GM18907 (cell line): ENCODE measurements around the gene NRXN3.
"Not testable (repeated sequence)": the region's sequence is repeated elsewhere in the genome, so short reads cannot be mapped to it uniquely, and the experiment has no call there.

Source experiments
- ATAC-seq: cut with Tn5 transposase; IDR thresholded peaks from one replicate; pipeline ENCODE4 v1.9.1; 2021; ENCODE audit warnings: mild to moderate bottlenecking, moderate library complexity; ENCODE audit not compliant: unreplicated experiment

NRXN3 gene

GRCh38 chr14:79732911-79733655 is 1562.9 kb downstream of the NRXN3 start:
- no peak for ATAC-seq

- ATAC-seq: no peak
These were observed 1564.0 kb downstream of the NRXN3 start for GRCh38 chr14:79734151-79734550.

DNA sequence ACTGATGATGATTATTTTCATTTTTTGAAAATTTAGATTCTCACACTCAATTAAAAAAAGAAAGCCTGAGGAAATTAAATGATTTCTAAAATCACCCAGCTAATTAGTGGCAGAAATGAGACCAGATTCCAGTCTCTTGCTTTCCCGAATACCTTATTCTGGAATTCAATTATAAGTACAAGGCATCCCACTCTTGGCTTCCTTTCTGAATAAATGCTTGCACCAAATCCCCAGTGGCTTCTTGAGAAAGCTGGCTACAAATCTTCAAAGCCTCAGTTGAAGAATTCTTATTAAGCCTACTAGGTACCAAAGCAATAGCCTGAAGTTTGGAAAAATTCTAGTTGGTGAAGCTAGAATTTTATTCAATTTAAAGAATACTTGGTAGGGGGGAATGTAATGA is 1564.5 kb downstream of the NRXN3 start:
- ATAC-seq: no peak

DNA sequence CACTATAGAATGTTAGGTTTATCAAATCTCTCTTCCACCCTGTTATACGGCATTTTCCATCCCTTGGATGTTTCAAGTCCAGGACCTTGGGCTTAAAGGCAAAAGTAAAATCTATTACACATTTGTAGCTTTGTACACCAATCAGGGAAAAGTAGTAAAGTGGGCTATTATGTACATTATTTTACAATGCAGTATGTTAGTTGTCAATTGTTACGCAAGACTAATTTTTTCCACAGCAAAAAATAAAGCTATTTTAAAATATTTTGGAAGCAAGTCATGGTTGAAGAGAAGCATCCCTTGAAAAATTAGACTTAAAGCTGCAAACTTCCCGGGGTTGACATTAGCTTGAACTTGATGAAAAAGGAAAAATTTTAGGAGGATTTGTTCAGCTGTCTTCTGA is 1564.9 kb downstream of the NRXN3 start:
- ATAC-seq: no peak

GRCh38 chr14:79740066-79740601 is 1570.0 kb downstream of the NRXN3 start:
- ATAC-seq: no peak

GRCh38 chr14:79742142-79742541 is 1572.0 kb downstream of the NRXN3 start:
- ATAC-seq: no peak

DNA sequence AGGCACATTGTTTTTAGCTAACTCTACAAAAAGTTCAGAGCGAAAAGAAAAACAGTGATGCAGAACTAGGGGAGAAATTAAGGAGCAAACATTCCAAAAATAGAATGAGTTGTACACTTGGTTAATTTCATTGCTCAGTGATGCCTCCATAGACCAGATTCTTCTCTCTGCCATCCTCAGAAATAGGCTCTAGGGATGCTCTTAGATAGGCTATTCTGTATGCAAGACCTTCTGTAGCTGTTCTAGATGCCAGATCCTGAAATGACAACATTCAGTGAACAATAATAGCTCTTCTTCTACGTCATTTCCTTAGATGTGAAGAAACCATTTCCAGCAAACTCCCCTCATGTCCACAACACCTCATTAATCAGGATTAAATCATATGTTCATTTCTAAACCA is 1574.9 kb downstream of the NRXN3 start:
- ATAC-seq: no peak

DNA sequence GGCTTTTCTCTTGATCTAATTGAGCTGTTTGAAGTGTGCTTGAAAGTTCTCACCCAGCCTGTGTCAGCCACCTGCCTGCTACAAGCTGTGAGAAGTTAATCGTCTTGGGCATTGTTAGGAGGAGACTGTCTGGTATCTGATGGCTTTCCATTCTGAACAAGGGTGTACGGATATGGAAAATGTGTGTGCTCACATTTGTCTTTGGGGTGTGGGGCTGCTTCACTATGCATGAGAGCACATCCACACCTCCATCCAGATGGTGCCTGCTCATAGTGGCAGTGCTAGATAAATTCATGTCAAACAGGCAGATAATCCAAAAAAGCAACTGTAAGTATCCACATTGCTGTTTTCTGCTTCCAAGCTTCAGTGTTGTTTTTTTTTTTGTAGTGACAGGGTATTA is 1578.9 kb downstream of the NRXN3 start:
- no peak for ATAC-seq

DNA sequence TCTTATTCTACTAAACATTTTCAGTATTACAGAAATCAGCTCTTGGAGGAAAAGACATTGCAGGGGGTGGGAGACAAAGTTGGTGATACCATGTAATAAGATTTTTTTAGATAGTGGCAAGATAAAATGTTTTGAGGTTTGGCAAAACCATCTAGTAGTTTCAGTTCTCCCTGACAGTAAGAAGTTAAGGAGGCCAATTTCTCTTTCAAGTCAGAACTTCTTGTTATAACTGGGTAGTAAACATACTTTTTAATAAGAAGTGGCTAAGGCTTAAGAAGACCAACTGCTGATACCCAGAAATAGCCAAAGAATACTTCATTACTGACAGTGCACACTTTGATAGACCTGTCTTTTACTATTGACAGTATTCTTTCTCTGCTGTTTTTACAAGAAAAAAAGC is 1588.8 kb downstream of the NRXN3 start:
- ATAC-seq: no peak

DNA sequence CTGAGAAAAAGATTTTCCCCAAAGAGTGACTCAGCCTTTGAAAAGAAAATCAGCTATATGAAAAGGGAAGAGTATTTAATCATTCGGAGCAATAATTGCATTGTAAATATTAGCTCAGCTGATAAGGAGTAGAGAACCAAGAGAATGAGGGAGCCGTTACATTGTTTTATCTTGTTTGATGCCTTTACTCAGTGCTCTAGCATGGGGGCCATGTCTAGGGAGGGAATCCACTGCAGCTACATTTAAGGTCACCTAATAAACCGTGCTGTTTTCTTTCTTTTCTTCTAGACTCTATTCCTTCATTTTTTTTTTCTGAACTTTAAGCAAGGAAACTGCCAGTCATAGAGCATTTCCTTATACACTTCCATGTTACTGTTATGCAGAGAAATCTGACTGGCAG is 1594.2 kb downstream of the NRXN3 start:
- no peak for ATAC-seq

GRCh38 chr14:79766511-79766910 is 1596.3 kb downstream of the NRXN3 start:
- ATAC-seq: no peak

DNA sequence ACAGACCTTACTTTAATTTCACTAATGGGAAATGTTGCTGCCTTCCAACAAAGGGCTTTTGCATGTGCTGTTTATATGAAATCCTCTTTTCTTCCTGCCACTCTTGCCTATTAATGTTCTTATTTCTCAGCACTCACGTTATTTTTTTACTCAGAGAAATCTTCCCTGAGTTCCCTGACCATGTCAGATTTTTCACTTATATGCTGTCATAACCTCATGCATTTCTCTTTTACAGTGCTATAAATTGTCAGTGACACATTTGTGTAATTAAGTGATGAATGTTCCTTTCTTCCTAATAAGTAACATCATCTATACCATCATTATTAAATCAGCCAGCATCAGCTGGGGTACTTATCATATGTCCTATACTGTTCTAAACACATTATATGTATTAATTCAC is 1597.1 kb downstream of the NRXN3 start:
- ATAC-seq: no peak

DNA sequence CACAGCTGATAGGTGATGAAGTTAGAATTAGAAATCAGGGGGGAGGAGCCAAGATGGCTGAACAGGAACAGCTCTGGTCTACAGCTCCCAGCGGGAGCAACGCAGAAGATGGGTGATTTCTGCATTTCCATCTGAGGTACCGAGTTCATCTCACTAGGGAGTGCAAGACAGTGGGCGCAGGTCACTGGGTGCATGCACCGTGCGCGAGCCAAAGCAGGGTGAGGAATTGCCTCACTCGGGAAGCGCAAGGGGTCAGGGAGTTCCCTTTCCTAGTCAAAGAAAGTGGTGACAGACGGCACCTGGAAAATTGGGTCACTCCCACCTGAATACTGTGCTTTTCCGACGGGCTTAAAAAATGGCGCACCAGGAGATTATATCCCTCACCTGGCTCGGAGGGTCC is 1597.5 kb downstream of the NRXN3 start:
- ATAC-seq: not testable (repeated sequence)

DNA sequence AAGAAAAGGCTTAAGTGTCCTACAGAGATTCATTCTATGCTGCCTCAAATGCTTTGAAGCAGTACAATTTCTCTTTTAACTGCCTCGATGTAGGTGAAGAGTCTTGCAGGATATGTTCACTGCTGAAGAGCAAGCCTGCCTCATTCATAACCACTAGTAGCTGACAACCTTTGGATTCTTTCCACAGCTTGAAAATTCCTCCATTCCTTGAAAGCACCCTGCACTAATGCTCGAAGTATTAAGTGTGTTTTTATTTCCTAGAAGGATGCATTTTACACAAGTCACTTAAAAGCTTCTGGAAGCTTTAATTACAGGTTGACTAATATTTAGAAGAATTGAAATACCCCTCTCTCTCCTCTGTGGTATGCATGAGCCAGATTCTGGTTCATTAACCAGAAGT is 1611.7 kb downstream of the NRXN3 start:
- ATAC-seq: no peak

DNA sequence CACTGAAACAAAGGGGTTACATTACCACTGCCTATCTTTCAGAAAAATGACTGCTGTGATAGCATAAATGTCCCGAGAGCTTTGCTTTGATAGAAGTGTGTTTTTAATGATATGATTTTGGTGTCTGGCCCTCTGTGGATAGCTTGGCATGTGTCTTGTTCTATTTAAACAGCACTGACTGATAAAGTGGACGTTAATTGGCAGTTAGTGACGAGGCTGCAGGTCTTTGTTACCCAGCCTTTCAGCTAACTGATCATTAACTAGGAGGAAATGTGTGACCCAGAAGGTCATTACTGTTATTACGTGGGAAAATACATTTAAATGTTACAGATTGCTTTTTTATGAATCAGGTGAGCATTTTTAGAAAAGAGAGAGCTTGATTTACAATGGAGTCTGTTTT is 1612.9 kb downstream of the NRXN3 start:
- ATAC-seq: no peak

DNA sequence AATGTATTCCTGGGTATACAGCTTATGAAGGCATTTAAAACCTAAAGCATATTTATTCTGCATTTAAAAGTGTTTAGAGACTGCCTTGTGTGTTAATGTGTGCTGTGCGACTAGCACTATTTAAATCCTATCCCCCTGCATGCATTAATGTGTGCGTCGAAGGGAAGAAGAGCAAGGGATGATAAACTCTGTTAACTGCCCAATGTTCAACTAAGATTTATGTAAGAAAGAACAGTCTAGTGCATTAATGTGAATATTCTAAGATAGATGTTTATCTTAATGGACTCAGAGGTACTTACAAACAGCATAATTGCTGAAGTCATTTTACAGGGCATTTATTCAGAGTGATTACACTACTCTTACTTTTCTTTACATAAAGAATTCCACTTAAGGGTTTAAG is 1616.3 kb downstream of the NRXN3 start:
- no peak for ATAC-seq

GRCh38 chr14:79788346-79788745 is 1618.2 kb downstream of the NRXN3 start:
- ATAC-seq: no peak

- no peak for ATAC-seq
These were observed 1621.0 kb downstream of the NRXN3 start for GRCh38 chr14:79791055-79791732.

GRCh38 chr14:79802093-79802492 is 1631.9 kb downstream of the NRXN3 start:
- ATAC-seq: no peak

GRCh38 chr14:79805636-79806035 is 1635.5 kb downstream of the NRXN3 start:
- no peak for ATAC-seq

- ATAC-seq: no peak
These were observed 1639.9 kb downstream of the NRXN3 start for GRCh38 chr14:79809849-79810612.
